ENCODE data around the gene LGALS3. TPM values are rescaled to one million over a fixed set of nuclear protein-coding genes. Genes with fewer than 3 reads are reported as not detected.
A peak's percentile ranks its signal among the peaks of the same experiment; 100 is the strongest.

LGALS3 gene
- total RNA-seq, 1 donor from 2014 or later: 194 TPM

GRCh38 chr14:55153951-55154350 is 24.9 kb downstream of the LGALS3 start:
- Histone ChIP-seq H3K27me3 (ENCODE audit: low read depth) (no peaks in the 10 kb centered on the region), H3K4me1 (no peaks in the 10 kb centered on the region), H3K36me3 (no peaks in the 10 kb centered on the region), H3K4me3 (no peak overlapping the region), H3K27ac (replicated peaks) (no peak overlapping the region), H3K9me3 (replicated peaks) (no peaks in the 10 kb centered on the region)
- TF ChIP-seq CTCF (IDR thresholded peaks at IDR 0.05; ENCODE audit: borderline replicate concordance): no peak
- no peak for DNase-seq
- intact Hi-C loops (cut with micrococcal nuclease): no loop called here

- intact Hi-C loops (cut with micrococcal nuclease): no loop called here
- no peak for TF ChIP-seq CTCF (IDR thresholded peaks at IDR 0.05; ENCODE audit: borderline replicate concordance)
Measured at GRCh38 chr14:55157080-55157479, 28.0 kb downstream of the LGALS3 start.

GRCh38 chr14:55158412-55158811 is 29.4 kb downstream of the LGALS3 start:
- intact Hi-C loops (cut with micrococcal nuclease): no loop called here
- TF ChIP-seq CTCF (IDR thresholded peaks at IDR 0.05; ENCODE audit: borderline replicate concordance): no peak
- no peak for DNase-seq

More at GRCh38 chr14:55157080-55157479, 28.0 kb downstream of the LGALS3 start:
- H3K9me3 ChIP-seq (replicated peaks): no peaks in the 10 kb centered on the region
- H3K27me3 ChIP-seq (ENCODE audit: low read depth): no peaks in the 10 kb centered on the region
- no peaks in the 10 kb centered on the region for H3K4me1 ChIP-seq
- H3K27ac ChIP-seq (replicated peaks): no peak overlapping the region
- DNase-seq: no peak
- no peaks in the 10 kb centered on the region for H3K36me3 ChIP-seq
- no peak overlapping the region for H3K4me3 ChIP-seq

GRCh38 chr14:55160989-55161388 is 31.9 kb downstream of the LGALS3 start:
- no peaks in the 10 kb centered on the region for H3K36me3 ChIP-seq
- no peak for DNase-seq
- H3K4me3 ChIP-seq: no peak overlapping the region
- intact Hi-C loops (cut with micrococcal nuclease): loop anchor here (1.0 kb wide), 1 partner anchor 72 kb away; no protein-coding TSS in a partner anchor
- H3K9me3 ChIP-seq (replicated peaks): no peaks in the 10 kb centered on the region
- no peaks in the 10 kb centered on the region for H3K4me1 ChIP-seq
- peak; percentile 76 for TF ChIP-seq CTCF (IDR thresholded peaks at IDR 0.05; ENCODE audit: borderline replicate concordance)
- no peaks in the 10 kb centered on the region for H3K27me3 ChIP-seq (ENCODE audit: low read depth)
- H3K27ac ChIP-seq (replicated peaks): no peak overlapping the region

More at GRCh38 chr14:55158412-55158811, 29.4 kb downstream of the LGALS3 start:
- no peak overlapping the region for H3K4me3 ChIP-seq
- no peak overlapping the region for H3K27ac ChIP-seq (replicated peaks)
- no peaks in the 10 kb centered on the region for H3K36me3 ChIP-seq
- H3K27me3 ChIP-seq (ENCODE audit: low read depth): no peaks in the 10 kb centered on the region
- H3K9me3 ChIP-seq (replicated peaks): no peaks in the 10 kb centered on the region
- H3K4me1 ChIP-seq: no peaks in the 10 kb centered on the region

- H3K4me3 ChIP-seq: no peak overlapping the region
- H3K9me3 ChIP-seq (replicated peaks): no peaks in the 10 kb centered on the region
- H3K27me3 ChIP-seq (ENCODE audit: low read depth): no peaks in the 10 kb centered on the region
- no peak for DNase-seq
- no peak overlapping the region for H3K27ac ChIP-seq (replicated peaks)
- TF ChIP-seq CTCF (IDR thresholded peaks at IDR 0.05; ENCODE audit: borderline replicate concordance): no peak
- intact Hi-C loops (cut with micrococcal nuclease): no loop called here
- no peaks in the 10 kb centered on the region for H3K4me1 ChIP-seq
- H3K36me3 ChIP-seq: no peaks in the 10 kb centered on the region
Measured at GRCh38 chr14:55170526-55170925, 41.5 kb downstream of the LGALS3 start.
